GM12865 (cell line): ENCODE results near the gene C19orf85.

Experiments used
- DNase-seq: peaks from one replicate; pipeline ENCODE4 v3.0.0; 2010; ENCODE audit warnings: low read depth
- H3K4me3 ChIP-seq: 2 replicates; pipeline ENCODE4 v1.5.1; 2011; ENCODE audit warnings: mild to moderate bottlenecking, low read depth, low read length, control low read depth
- TF ChIP-seq, protein P1 (sequence below): IDR thresholded peaks from 2 replicates; pipeline ENCODE4 v1.5.1; 2011; ENCODE audit warnings: low read length, control low read depth, low read depth, inconsistent platforms; ENCODE audit not compliant: insufficient read depth; ENCODE audit errors: missing control alignments

The C19orf85 gene

GRCh38 chr19:55493052-55493644, 28.6 kb upstream of the C19orf85 start:
- no peak for DNase-seq
- H3K4me3 ChIP-seq = no peak overlapping the region
- TF ChIP-seq, protein P1, sequence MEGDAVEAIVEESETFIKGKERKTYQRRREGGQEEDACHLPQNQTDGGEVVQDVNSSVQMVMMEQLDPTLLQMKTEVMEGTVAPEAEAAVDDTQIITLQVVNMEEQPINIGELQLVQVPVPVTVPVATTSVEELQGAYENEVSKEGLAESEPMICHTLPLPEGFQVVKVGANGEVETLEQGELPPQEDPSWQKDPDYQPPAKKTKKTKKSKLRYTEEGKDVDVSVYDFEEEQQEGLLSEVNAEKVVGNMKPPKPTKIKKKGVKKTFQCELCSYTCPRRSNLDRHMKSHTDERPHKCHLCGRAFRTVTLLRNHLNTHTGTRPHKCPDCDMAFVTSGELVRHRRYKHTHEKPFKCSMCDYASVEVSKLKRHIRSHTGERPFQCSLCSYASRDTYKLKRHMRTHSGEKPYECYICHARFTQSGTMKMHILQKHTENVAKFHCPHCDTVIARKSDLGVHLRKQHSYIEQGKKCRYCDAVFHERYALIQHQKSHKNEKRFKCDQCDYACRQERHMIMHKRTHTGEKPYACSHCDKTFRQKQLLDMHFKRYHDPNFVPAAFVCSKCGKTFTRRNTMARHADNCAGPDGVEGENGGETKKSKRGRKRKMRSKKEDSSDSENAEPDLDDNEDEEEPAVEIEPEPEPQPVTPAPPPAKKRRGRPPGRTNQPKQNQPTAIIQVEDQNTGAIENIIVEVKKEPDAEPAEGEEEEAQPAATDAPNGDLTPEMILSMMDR = no peak

- DNase-seq = no peak
- H3K4me3 ChIP-seq = no peak overlapping the region
- TF ChIP-seq, protein P1 = no peak
Measured at GRCh38 chr19:55492362-55492944, 27.9 kb upstream of the C19orf85 start.

- TF ChIP-seq, protein P1 = no peak
- no peak overlapping the region for H3K4me3 ChIP-seq
- DNase-seq = no peak
Measured at GRCh38 chr19:55491546-55492360, 27.2 kb upstream of the C19orf85 start.

DNA sequence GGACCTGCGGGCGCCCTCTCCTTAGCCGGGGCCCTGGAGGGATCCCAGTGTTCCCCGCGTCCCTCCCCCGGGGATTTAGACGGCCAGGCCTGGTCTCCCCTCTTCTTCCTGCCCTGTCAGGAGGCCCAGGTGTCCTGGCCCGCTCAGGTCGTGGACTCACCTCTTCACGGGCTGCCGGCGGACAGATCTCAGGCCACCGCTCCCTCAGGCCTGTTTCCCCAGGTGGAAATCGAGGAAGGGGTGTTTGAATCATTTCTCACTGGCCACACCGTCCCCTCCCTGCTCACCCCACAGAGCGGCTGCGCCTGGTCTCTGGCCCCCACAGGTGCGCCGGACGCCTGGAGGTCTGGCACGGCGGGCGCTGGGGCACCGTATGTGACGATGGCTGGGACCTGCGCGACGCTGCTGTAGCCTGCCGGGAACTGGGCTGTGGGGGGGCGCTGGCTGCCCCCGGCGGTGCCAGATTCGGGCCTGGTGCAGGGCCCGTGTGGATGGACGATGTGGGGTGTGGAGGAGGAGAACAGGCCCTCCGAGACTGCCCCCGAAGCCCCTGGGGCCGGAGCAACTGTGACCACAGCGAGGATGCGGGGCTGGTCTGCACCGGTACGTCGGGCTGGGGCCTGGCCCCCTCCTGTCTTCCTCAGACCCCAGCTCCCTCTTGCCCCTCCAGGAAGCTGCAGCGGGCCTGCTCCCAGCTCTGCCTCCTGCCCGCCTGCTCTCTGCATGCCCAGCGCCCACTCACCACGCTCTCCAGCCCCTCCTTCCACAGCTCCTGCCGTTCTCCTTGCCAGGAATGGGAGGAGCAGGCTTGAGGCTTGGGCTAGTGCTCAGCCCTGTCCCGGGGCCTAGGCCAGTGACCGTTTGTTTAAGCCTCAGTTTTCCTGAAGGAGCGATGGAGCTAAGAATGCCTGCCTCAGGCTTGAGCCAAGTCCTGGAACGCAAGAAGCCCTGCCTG, 26.2 kb upstream of the C19orf85 start:
- DNase-seq = no peak
- H3K4me3 ChIP-seq = no peak overlapping the region
- TF ChIP-seq, protein P1 = no peak

DNA sequence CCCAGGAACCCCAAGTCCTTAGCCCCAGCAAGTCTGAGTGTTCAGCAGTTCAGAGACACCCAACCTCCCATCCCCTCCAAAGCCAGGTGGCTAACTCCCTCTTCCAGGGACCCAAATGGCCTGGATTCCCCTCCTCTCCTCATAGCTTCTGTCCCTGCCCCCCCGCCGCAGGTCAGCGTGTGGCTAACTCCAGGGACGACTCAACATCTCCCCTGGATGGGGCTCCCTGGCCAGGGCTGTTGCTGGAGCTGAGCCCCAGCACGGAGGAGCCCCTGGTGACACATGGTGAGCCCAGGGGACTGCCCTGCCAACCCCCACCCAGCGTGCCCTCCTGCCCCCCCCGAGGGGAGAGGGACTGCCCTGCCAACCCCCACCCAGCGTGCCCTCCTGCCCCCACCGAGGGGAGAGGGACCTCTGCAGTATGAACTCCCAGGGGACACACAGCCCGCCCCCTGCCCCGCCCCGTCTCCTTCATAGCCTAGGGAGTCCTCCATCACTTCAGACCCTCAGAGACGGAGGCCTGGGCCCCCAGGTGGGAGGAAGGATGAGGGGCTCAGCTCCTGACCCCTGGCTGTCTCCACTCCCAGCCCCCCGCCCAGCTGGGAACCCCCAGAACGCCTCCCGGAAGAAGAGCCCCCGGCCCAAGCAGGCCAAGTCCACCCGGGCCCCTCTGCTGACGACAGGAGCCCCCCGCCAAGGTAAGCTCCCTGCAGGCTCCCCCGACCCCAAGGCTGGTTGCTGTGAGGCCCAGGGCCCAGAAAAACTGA, 25.3 kb upstream of the C19orf85 start:
- TF ChIP-seq, protein P1 = no peak
- no peak overlapping the region for H3K4me3 ChIP-seq
- no peak for DNase-seq
